Thyroid gland (tissue), 4 donors: ENCODE data around the gene TMEM117. TPM values are rescaled to one million over a fixed set of nuclear protein-coding genes. Genes with fewer than 3 reads are reported as not detected.

ENCODE experiments used
- DNase-seq, 2 donors: peaks; one replicate each; pipeline ENCODE4 v3.0.0-alpha.2; 2019
- H3K27ac ChIP-seq, 3 donors: fragments of 200-600 bp; sonication (generic); 1 replicate in 2 of 3; 2 replicates in 1 of 3; pipeline ENCODE4 v1.5.1; 2016 to 2019; ENCODE audit warnings: mild to moderate bottlenecking in 1 of 3, moderate library complexity in 1 of 3
- H3K27me3 ChIP-seq: fragments of 200-600 bp; sonication (generic); one replicate; pipeline ENCODE4 v1.5.1; 2019
- H3K36me3 ChIP-seq, 2 donors: fragments of 200-600 bp; sonication (generic); one replicate each; pipeline ENCODE4 v1.5.1; 2016 to 2019
- H3K4me1 ChIP-seq, 2 donors: fragments of 200-600 bp; sonication (generic); one replicate each; pipeline ENCODE4 v1.5.1; 2017 to 2019
- H3K4me3 ChIP-seq, 3 donors: fragments of 200-600 bp; sonication (generic); replicated peaks in 1 of 3; 1 replicate in 2 of 3; 2 replicates in 1 of 3; pipeline ENCODE4 v1.5.1; 2016; ENCODE audit warnings: mild to moderate bottlenecking in 1 of 3
- H3K9me3 ChIP-seq: fragments of 200-600 bp; sonication (generic); one replicate; pipeline ENCODE4 v1.5.1; 2017
- CTCF ChIP-seq, 6 experiments: fragments of 200-600 bp in 3 of 6; fragments of 450-650 bp in 3 of 6; sonication (generic) in 3 of 6; IDR thresholded peaks; one replicate each; pipeline ENCODE4 v1.5.1; 2016 to 2019; ENCODE audit warnings: antibody characterized with exemption in 6 of 6, mild to moderate bottlenecking in 2 of 6, inconsistent platforms in 1 of 6, moderate library complexity in 1 of 6
- POLR2A ChIP-seq, 2 donors: fragments of 450-650 bp; IDR thresholded peaks; one replicate each; pipeline ENCODE4 v1.6.1; 2017; ENCODE audit warnings: antibody characterized with exemption in 2 of 2, mild to moderate bottlenecking in 2 of 2, moderate library complexity in 1 of 2
- WGBS, 2 donors: methylation state at CpG; one replicate each; pipeline ENCODE4 v1.1.5; 2017; 5-methylcytosine and 5-hydroxymethylcytosine counted together
- intact Hi-C: fragments of 100-400 bp; cut with DNase I; formaldehyde crosslinking; loops from one replicate; pipeline ENCODE4 v1.15.1; 2023
- total RNA-seq, 4 donors: library from RNA; depleted of rRNA; stranded (reverse); fragments of >200 nt; gene quantifications; one replicate each; pipeline ENCODE4 v1.2.3, GENCODE V29; 2016

Gene TMEM117
- total RNA-seq, 4 donors from 2014 or later, result 18.9 to 32.4 (median 24.7) TPM

- intact Hi-C loops, result no loop called here
- no peaks in the 10 kb centered on the region for H3K4me1 ChIP-seq
- H3K27ac ChIP-seq, result no peak overlapping the region
- no peak for TF ChIP-seq CTCF (IDR thresholded peaks at IDR 0.05)
- H3K27me3 ChIP-seq, result no peaks in the 10 kb centered on the region
- no peaks in the 10 kb centered on the region for H3K36me3 ChIP-seq
- 90% methylated on average over 2 of the region's 2 CpGs for WGBS, 2 donors
- no peak overlapping the region for H3K4me3 ChIP-seq
- H3K9me3 ChIP-seq, result no peaks in the 10 kb centered on the region
- no peak for DNase-seq
These were observed 319.5 kb downstream of the TMEM117 start for GRCh38 chr12:44155358-44155757.

- Histone ChIP-seq H3K4me1 (no peaks in the 10 kb centered on the region), H3K9me3 (no peaks in the 10 kb centered on the region), H3K36me3 (no peaks in the 10 kb centered on the region), H3K27ac (no peak overlapping the region), H3K4me3 (no peak overlapping the region), H3K27me3 (no peaks in the 10 kb centered on the region)
- DNase-seq, result no peak
- WGBS, 2 donors, result 71 to 73% methylated on average over 2 of the region's 2 CpGs
- TF ChIP-seq POLR2A (IDR thresholded peaks at IDR 0.05) (no peak), CTCF (IDR thresholded peaks at IDR 0.05) (no peak)
- intact Hi-C loops, result no loop called here
These were observed 321.5 kb downstream of the TMEM117 start for GRCh38 chr12:44157359-44157758.

GRCh38 chr12:44158746-44159145, 322.9 kb downstream of the TMEM117 start:
- DNase-seq, result no peak
- Histone ChIP-seq H3K4me3 (no peak overlapping the region), H3K9me3 (no peaks in the 10 kb centered on the region)

GRCh38 chr12:44159216-44159615, 323.3 kb downstream of the TMEM117 start:
- Histone ChIP-seq H3K9me3 (no peaks in the 10 kb centered on the region), H3K27ac (no peak overlapping the region), H3K4me3 (no peak overlapping the region), H3K4me1 (no peaks in the 10 kb centered on the region), H3K36me3 (no peaks in the 10 kb centered on the region), H3K27me3 (no peaks in the 10 kb centered on the region)
- TF ChIP-seq CTCF (IDR thresholded peaks at IDR 0.05) (no peak), POLR2A (IDR thresholded peaks at IDR 0.05) (no peak)
- intact Hi-C loops, result no loop called here
- DNase-seq, result no peak

More at GRCh38 chr12:44158746-44159145, 322.9 kb downstream of the TMEM117 start:
- Histone ChIP-seq H3K27ac (no peak overlapping the region), H3K27me3 (no peaks in the 10 kb centered on the region), H3K36me3 (no peaks in the 10 kb centered on the region), H3K4me1 (no peaks in the 10 kb centered on the region)
- 94% methylated on average over 2 of the region's 2 CpGs for WGBS, 2 donors
- TF ChIP-seq CTCF (IDR thresholded peaks at IDR 0.05), result no peak
- no peak for TF ChIP-seq POLR2A (IDR thresholded peaks at IDR 0.05)
- intact Hi-C loops, result no loop called here

GRCh38 chr12:44159862-44160261, 324.0 kb downstream of the TMEM117 start:
- WGBS, 2 donors, result 92% methylated on average over 3 of the region's 3 CpGs
- Histone ChIP-seq H3K27ac (no peak overlapping the region), H3K27me3 (no peaks in the 10 kb centered on the region), H3K36me3 (no peaks in the 10 kb centered on the region), H3K4me1 (no peaks in the 10 kb centered on the region), H3K9me3 (no peaks in the 10 kb centered on the region), H3K4me3 (no peak overlapping the region)
- no peak for DNase-seq
- no peak for TF ChIP-seq POLR2A (IDR thresholded peaks at IDR 0.05)
- TF ChIP-seq CTCF (IDR thresholded peaks at IDR 0.05), result no peak
- intact Hi-C loops, result no loop called here
